Gastrocnemius medialis (tissue), 4 donors: ENCODE results near the gene G0S2.

Experiments
- CTCF ChIP-seq, 5 experiments: fragments of 450-650 bp in 3 of 5; fragments of 200-600 bp in 2 of 5; sonication (generic) in 2 of 5; IDR thresholded peaks in 4 of 5; conservative IDR thresholded peaks in 1 of 5; 1 replicate in 4 of 5; 2 replicates in 1 of 5; pipeline ENCODE4 v1.5.1; 2016 to 2019; ENCODE audit warnings: antibody characterized with exemption in 5 of 5, mild to moderate bottlenecking in 3 of 5, moderate library complexity in 3 of 5
- POLR2A ChIP-seq, 2 donors: fragments of 450-650 bp; IDR thresholded peaks; one replicate each; pipeline ENCODE4 v1.6.1; 2017; ENCODE audit warnings: antibody characterized with exemption in 2 of 2, mild to moderate bottlenecking in 2 of 2, moderate library complexity in 2 of 2

- TF ChIP-seq CTCF (IDR thresholded peaks at IDR 0.05 in 4 of 5, conservative IDR thresholded peaks at IDR 0.05 in 1 of 5) (no peak), POLR2A (IDR thresholded peaks at IDR 0.05) (no peak)
These were observed 11.1 kb downstream of the G0S2 start for GRCh38 chr1:209686322-209686721.
